ENCODE measurements around the gene TARS3.

TARS3 gene

DNA sequence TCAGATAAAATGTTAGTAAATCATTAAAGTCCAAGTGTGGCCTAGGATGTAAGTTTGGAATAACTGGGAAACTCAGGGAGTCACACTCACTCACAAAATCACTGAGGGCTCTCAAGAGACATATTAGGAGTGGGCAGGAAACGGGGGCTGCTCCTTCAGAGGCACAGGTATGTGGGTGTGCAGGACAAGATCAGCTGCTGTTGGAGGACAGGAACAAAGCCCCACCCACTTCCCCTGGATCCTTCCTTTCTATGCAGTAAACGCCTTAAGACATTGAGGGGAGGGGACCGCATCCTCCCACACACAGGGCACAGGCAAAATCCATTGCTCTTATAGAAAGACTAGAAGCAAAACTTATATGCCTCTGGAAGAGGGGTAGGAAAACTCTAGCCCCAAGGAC, 102.3 kb downstream of the TARS3 start:
- DNase-seq (ENCODE audit: low read depth): no peak

- no peak for DNase-seq (ENCODE audit: low read depth)
These were observed 103.6 kb downstream of the TARS3 start for GRCh38 chr15:101620671-101621070.

GRCh38 chr15:101619615-101619865, 104.7 kb downstream of the TARS3 start:
- DNase-seq (ENCODE audit: low read depth): no peak

DNA sequence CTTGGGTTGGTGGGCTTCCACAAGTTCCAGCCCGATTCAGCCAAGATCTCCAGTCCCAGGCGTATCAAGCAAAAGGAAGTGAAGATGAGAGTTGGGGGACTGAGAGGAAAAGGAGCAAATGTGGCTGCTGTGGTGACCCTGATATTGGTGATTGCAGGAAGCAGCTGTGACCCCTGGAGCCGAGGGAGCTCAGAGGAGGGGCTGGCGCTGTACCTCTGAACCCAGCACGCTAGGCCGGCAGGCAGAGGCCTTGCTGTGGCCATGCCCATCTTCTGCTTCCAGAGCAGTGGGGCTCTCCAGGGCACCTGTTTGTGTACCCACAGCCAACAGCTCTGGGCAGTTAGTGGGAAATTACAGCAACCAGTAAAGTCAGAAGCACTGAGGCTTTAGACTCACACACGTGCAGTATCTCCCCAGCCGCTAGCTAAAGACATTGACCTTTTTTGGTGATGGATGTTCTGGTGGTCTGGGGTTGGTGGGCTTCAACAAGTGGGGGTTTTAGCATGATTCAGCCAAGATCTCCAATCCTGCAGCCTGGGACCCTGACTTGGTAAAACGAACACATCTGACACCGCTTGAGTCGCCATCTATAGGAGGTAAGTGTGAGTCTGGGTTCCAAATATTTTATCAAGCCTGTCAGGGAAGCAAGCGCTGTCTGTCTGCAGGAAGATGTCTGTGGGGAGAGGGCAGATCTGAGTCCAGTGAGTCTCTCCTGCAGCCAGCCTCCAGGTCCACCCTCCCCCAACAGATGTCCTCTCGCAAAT, 105.2 kb downstream of the TARS3 start:
- DNase-seq (ENCODE audit: low read depth): no peak

- no peak for DNase-seq (ENCODE audit: low read depth)
These were observed 106.2 kb downstream of the TARS3 start for GRCh38 chr15:101618076-101618475.

DNA sequence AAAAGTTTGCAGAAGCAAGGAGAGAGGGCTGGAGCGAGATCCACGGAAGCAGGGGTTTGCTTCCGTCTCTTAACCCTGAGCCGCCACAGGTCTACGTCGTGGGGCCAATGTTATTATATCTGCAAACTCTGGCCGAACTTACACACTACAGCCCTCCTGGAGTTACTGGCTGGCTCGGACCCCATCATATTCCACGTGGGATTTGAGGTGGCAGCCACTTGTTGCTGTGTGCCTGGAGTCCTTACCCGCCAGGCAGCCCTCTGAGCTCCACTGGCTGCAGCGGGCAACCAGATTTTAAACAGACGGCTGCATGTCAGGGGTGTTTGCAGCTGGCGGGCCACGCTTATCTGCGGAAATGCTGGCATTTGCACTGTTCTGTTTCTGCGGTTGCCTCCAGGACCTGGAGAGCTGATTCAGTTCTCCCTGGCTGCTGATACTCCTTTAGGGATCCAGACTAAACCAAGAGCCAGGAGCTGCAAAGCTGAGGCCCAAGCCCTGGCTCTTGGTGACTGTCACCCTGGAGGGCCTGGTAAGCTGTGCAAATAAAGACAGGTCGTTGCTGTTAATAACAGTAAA, 106.8 kb downstream of the TARS3 start:
- DNase-seq (ENCODE audit: low read depth): no peak

DNA sequence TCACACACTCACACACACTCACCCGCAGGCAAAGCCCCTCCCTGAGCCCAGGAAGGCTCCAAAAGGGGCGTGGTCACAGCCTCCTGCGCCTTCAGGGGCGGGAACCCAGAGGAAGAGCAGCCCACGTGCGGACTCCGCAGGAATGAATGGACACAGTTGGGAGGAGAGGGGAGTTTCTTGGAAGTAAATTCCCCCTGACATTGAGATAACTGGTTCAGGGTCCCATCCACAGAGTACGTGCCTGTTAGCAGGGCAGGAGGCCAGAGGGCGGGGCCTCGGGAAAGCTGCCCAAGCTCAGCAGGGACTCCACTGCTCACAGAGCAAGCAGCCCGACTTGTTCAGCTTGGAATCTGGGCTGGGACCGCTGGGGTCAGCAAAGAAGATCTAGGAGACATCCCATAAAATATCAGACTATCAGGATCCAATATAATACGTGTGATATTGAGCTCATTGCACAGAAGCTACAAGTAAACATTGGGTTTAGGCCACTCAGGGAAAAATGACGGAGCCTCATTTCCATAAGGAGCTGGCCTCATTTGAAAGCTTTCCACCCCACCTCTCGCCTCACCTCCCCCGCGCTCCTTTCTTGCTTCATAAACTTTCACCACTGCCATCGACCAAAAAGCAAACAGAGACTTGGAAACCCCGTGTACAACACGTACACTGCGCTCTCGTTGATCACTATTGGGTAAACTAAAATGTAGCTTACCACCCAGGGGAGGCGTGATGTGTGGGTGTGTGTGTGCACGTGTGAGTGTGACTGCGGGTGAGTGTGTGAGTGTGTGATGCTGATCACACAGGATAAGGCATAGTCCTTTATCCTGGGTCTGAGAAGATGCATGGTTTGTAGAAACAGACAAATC, 108.1 kb downstream of the TARS3 start:
- no peak for DNase-seq (ENCODE audit: low read depth)

- no peak for DNase-seq (ENCODE audit: low read depth)
These were observed 108.8 kb downstream of the TARS3 start for GRCh38 chr15:101615414-101615985.

GRCh38 chr15:101614761-101615160, 109.5 kb downstream of the TARS3 start:
- DNase-seq (ENCODE audit: low read depth): no peak

DNA sequence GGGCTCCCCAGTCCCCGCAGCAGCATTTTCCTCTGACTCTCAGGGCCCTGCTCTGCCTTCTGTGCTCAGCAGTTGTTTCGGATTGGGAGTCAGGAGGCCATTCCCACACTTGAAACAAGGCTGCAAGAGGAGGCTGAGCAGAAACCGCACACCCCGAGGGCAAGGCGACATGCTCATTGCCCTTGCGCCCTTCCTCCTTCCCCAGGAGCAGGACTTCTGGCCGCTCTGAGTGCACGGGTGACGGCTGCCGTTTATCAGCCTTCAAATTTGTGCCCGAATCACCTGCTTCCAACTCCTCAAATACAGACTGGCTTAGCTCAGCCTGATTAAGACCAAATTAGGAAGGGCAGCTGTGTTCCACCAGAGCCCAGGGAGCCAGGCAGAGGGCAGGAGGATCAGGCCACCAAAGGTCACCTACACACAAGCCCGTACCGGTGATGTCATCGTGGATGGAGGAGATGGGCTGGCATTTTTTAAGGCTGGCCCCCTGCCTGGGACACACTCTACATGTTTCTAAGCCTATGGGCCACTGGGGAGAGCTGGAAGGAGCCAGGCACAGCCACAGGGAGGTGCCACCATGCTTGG, 110.2 kb downstream of the TARS3 start:
- no peak for DNase-seq (ENCODE audit: low read depth)

DNA sequence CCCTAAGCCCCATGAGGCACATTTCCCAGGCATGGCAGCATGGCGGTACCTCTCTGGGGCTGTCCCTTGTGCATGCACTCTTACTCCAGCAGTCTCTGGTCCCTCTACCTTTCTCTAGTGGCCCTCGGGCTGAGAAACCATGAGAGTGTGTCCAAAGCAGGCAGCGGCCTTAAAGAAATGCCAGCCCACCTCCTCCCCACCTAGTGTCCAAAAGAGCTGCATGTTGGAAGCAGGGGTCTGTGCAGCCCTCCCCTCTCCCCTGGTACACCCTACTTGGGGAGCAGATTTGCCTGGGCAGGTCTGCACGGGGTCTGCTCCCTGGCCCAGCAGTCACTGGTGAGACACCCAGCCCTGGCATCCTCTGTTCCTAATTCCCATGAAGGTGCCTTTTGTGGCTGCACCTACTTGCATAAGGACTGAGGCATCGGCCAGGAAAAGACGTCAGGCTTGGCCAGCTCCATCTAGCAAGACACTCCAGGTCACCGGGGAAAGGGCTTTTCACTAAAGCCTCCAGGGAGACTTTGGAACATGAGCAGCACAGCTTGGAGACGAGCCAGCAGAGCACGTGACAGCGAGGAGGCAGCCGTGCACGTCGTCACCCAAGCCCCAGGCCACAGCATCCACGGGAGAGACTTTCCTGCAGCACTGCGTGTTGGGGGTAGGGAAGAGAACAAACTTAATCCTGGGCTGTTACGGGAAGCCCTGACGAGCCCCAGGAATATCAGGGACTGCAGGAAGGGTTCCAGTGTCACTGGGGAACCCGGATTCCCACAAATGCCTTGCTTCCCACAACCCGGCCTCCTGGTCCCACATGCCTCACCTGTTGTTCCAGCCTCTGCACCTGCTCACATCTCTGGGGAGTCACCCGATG, 110.9 kb downstream of the TARS3 start:
- DNase-seq (ENCODE audit: low read depth): no peak

DNA sequence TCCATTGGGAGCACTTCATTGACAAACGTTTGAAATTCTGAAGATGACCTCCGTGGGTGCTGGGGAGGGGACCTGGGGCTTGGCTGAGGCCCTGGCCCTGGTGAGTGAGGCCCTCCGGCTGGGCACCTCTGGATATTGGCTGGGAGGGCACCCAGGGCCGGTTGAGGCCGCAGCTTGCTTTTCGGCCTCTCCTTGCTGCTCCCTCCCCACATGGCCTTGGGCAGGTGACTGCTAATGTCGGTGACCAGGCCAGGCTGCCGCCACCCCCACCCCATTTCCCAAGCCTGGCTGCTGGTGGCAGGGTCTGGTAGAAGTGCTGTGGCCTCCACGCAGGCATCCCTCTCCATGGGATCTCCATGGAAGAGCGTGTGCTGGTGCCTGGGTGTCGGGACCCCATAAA, 111.6 kb downstream of the TARS3 start:
- DNase-seq (ENCODE audit: low read depth): no peak

DNA sequence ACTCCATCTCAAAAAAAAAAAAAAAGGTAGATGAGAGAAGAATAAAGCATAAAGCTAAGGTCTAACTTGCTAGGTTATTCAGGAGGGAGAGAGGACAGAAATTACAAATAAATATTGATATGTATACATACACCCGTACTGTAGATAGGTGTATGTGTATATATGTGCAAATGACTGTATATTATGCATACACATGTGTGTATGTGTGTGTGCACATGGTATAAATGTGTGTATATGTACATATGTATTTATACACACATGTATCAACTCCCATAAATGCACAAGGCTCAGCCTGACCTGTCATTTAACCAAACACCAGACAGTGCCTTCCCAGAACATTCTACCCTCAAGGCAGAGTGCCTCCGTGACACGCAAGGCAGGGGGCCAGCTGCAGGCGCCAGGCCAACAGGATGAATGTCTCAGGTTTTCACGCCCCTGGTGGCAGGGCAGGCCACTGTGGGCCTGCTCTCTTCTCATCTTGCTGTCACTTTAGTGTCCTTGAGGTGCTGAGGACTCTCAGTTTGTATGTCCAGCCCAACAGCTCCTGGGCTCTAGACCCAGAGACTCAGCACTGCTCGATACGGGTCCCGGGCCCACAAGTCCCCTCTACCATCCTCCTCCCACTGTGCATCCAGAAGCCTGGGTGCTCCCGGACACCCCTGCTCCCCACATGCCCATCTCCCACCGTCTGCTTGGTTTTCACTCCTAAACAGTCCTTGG, 112.5 kb downstream of the TARS3 start:
- no peak for DNase-seq (ENCODE audit: low read depth)

DNA sequence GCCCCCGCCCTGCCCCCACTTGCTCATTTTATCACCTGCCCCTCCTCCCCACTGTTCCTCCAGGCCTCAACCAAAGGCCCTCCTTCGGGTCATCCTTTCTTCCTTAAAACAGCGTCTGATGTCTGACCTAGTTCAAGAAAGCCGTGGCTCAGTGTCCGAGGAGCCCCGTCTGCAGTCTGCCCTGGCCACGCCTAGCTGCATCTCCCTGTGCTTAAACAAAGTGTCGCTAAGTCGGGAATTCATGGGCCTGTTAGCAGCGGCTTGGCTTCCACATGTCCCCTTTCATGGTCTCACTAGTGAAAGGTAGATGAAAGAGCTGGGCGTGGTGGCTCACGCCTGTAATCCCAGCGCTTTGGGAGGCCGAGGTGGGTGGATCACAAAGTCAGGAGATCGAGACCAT, 113.3 kb downstream of the TARS3 start:
- DNase-seq (ENCODE audit: low read depth): no peak

DNA sequence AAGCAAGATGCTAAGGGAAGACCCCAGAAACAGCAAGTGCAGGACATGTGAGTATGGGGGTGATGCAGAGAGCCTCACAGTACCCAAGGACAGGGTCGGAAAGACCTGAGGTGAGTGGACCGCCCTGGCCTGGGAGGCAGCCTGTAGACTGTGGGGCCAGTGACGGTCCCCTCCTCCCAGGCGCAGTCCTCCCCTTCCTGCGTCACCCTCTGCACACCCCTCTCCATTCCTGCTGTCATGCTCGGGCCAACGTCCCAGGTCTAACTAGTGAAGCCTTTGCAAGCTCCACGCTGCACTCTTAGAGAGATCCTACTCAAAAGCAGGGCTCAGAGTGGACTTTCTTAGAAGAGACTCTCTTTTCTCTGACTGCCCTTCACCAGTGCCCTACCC, 113.7 kb downstream of the TARS3 start:
- no peak for DNase-seq (ENCODE audit: low read depth)

DNA sequence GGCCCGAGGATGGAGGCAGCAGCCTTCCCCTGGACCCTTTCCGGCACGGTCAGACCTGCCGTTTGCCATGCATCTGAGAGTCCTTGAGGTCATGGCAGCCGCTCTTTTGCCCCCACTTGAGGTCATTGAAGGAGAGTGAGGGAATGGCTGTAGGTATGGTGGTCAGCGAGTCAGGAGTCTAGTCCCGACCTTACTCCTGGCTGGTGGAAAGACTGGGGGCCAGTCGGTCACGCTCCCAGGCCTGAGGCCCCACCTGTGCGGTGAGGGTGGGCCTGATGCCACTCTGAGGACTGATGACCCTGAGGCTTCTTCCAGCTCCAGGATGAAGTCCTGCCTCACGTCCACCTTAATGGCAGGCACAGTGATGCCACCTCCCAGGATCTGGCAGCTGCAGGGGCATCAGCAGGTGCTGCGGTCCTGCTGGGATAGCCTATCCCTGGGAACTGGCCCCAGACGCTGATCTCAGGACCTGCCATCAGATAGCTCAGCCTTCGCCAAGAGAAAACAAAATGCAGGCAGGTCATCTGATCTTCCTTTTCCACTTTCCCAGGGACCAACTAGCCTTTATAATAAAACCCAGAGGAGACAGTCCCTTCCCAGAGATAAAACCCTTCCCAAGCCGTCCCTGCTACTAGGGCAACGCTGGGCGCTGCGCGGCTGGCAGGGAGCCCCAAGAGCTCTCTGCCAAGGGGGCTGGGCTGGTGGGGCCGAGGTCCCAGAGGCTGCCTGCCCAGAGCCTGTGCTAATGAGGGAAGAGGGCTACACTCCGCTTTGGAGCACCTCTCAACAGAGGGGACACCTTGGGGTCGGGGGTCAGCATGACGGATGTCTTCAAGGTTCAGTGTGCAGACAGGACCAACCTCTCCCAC, 114.3 kb downstream of the TARS3 start:
- no peak for DNase-seq (ENCODE audit: low read depth)

- DNase-seq (ENCODE audit: low read depth): no peak
These were observed 116.1 kb downstream of the TARS3 start for GRCh38 chr15:101608201-101608600.

- no peak for DNase-seq (ENCODE audit: low read depth)
These were observed 117.2 kb downstream of the TARS3 start for GRCh38 chr15:101607108-101607507.

- DNase-seq (ENCODE audit: low read depth): no peak
These were observed 120.0 kb downstream of the TARS3 start for GRCh38 chr15:101604124-101604874.

Data from stimulated activated CD8-positive, alpha-beta memory T cell treated with anti-CD3 and anti-CD28 coated beads, Interleukin-12 subunit alpha, Interleukin-12 subunit beta, amount 100 ng/mL, for 1 hour (primary cell).